Keratinocyte (primary cell): ENCODE results near the gene ADAM33.

ENCODE experiments used
- CTCF ChIP-seq, 3 experiments: IDR thresholded peaks in 1 of 3; conservative IDR thresholded peaks in 1 of 3; optimal IDR thresholded peaks in 1 of 3; 2 replicates in 2 of 3; 3 replicates in 1 of 3; pipeline versions ENCODE3 to v1.5.1; 2011; ENCODE audit warnings: low read length in 3 of 3, mild to moderate bottlenecking in 3 of 3, moderate library complexity in 2 of 3, control low read depth in 1 of 3, inconsistent platforms in 1 of 3; ENCODE audit not compliant: insufficient read depth in 2 of 3; ENCODE audit errors: extremely low read depth in 1 of 3
- EZH2 ChIP-seq: IDR thresholded peaks from one replicate; pipeline ENCODE4 v1.6.1; 2012; ENCODE audit warnings: inconsistent platforms, mild to moderate bottlenecking, low read length, moderate library complexity

GRCh38 chr20:3706774-3707507 is 25.1 kb upstream of the ADAM33 start:
- TF ChIP-seq CTCF (optimal IDR thresholded peaks at IDR 0.05 in 1 of 3, IDR thresholded peaks at IDR 0.05 in 1 of 3, conservative IDR thresholded peaks at IDR 0.05 in 1 of 3; ENCODE audit: extremely low read depth in 1 of 3, insufficient read depth in 2 of 3, low read length in 3 of 3) (no peak), EZH2 (no peak)
